ENCODE measurements around the gene TNFRSF25. TPM values are rescaled to one million over a fixed set of nuclear protein-coding genes. Genes with fewer than 3 reads are reported as not detected.

TNFRSF25 gene
- total RNA-seq, 1 donor from 2014 or later, result 10.0 TPM

- DNase-seq (no peak), ATAC-seq (no peak)
- no peaks in the 10 kb centered on the region for H3K27me3 ChIP-seq
- no peak overlapping the region for H3K4me3 ChIP-seq
- no peak for TF ChIP-seq CTCF (IDR thresholded peaks at IDR 0.05)
- no peaks in the 10 kb centered on the region for H3K4me1 ChIP-seq
- intact Hi-C loops (cut with DNase I), result no loop called here
- H3K27ac ChIP-seq, result no peak overlapping the region
- no peaks in the 10 kb centered on the region for H3K9me3 ChIP-seq
- no peaks in the 10 kb centered on the region for H3K36me3 ChIP-seq
These were observed 10.5 kb upstream of the TNFRSF25 start for GRCh38 chr1:6476483-6476882.

DNA sequence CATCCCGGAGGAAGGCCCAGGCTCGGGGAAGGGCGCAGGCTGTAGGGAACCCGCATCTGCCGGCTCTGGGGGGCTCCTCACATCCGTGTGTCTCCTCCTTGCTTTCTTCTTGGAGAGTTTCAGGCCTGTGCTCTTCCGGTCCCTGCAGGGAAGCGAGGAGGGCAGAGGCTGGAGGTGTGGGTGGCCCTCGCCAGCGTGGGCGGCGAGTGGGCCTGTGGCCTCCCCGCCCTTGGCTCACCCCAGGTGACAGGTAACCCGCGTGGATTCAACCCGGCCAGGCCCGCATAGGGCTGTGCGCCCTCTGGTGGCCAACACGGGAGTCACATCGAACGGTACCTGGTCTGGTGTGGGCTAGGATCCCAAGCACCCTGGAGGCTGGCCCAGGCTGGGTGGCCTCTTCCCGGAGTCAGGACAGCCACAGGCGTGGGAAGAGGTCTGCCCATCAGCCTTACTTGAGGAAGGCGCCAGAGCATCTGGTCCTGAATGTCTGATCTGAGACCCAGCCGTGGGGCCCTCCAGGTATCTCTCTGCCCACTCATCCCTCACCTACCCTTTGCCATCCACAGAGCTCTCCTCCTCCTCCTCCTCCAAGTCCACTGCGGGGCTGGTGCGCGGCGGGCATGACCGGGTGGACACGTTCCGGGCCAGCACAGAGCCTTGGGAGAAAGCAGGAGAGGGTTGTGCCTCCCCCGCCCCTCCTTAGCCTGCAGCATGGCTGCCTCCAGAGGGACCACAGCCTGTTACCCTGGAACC lies 9.6 kb upstream of the TNFRSF25 start:
- ATAC-seq, result peak; percentile 82
- no peaks in the 10 kb centered on the region for H3K36me3 ChIP-seq
- peak; percentile 97 for TF ChIP-seq CTCF (IDR thresholded peaks at IDR 0.05)
- no peaks in the 10 kb centered on the region for H3K27me3 ChIP-seq
- H3K4me3 ChIP-seq, result no peak overlapping the region
- intact Hi-C loops (cut with DNase I), result no loop called here
- no peaks in the 10 kb centered on the region for H3K9me3 ChIP-seq
- H3K27ac ChIP-seq, result no peak overlapping the region
- DNase-seq, result peak; percentile 86
- H3K4me1 ChIP-seq, result no peaks in the 10 kb centered on the region

DNA sequence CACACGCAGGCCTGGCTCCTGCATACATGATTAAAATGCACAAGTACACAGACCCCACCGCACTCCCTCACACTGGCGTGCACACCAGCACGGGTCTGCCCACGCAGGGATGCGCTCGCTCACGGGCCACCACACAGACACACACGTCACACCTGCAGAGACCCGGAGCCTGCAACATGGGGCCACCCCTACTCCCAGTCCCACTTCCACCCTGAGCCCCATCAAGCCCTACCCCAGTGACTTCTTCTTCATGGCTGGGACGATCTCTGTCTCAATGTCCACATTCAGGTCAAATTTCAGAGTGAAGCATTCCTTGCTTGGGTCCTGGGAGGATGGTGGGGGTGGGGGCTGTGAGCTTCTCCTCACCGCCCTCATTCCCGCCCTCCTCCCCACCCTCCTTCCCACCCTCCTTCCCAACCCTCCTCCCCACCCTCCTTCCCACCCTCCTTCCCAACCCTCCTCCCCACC lies 8.9 kb upstream of the TNFRSF25 start:
- intact Hi-C loops (cut with DNase I), result no loop called here
- TF ChIP-seq CTCF (IDR thresholded peaks at IDR 0.05), result no peak
- Histone ChIP-seq H3K4me3 (no peak overlapping the region), H3K27me3 (no peaks in the 10 kb centered on the region), H3K4me1 (no peaks in the 10 kb centered on the region), H3K9me3 (no peaks in the 10 kb centered on the region), H3K27ac (no peak overlapping the region), H3K36me3 (no peaks in the 10 kb centered on the region)
- no peak for ATAC-seq
- no peak for DNase-seq

DNA sequence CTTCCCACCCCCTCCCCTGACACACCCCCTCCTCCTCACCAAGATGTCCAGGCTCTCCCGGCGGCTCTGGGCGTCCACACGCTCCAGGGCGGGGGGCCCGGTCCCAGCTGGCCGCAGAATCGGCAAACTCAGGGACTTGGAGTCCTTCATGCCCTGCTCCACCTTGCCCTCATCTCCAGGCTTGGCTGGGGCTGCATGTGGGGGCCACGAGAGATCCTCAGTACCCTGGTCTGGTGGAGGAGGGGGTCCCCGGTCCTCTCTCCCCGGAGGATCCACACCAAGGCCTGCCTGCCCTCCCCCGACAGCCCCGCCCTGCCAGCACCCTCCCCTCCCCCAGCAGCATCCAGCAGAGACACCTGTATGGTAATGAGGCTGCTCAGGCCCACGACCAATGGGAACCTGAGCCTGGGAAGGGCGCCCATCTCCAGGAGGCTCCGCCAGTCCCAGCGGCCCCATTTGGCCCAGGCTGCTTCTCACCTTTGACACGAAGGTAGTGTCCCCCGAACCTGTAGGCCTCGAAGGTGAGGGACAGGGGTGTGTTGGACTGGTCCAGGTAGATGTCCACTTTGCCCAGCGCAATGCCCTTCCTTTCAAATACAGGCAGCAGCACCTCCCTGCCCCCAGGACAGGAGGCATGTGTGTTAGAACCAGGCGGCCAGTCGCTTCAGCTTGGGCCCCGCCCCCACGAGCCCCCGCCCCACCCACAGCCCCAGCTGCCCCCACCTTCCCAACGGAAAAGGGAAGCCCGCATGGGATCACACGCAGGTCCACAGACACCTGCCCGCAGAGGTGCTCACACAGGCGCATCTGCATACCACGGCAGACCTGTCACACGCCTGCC lies 8.2 kb upstream of the TNFRSF25 start:
- Histone ChIP-seq H3K27ac (no peak overlapping the region), H3K4me3 (no peak overlapping the region), H3K4me1 (no peaks in the 10 kb centered on the region), H3K27me3 (no peaks in the 10 kb centered on the region), H3K9me3 (no peaks in the 10 kb centered on the region), H3K36me3 (no peaks in the 10 kb centered on the region)
- intact Hi-C loops (cut with DNase I), result no loop called here
- ATAC-seq, result no peak
- TF ChIP-seq CTCF (IDR thresholded peaks at IDR 0.05), result no peak
- no peak for DNase-seq

DNA sequence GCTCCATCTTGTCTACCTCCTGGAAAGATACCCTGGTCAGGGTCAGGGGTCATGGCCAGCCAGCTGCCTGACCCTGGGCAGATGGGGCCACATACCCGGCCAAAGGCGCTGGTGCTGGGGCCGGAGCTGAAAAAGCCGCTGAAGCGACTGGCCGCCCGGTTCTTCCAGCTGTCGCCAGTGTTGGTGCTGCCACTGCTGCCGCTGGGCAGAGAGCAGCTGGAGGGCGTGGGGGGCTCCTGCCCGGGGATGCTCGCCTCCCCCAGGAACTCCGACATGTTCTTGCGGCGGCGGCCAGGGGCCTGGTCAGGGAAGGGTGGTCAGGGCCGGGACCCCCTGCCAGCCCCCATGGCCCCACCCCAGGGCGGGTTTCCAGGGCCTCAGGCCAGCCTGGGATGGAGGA lies 7.2 kb upstream of the TNFRSF25 start:
- TF ChIP-seq CTCF (IDR thresholded peaks at IDR 0.05), result no peak
- Histone ChIP-seq H3K4me3 (no peak overlapping the region), H3K9me3 (no peaks in the 10 kb centered on the region), H3K4me1 (no peaks in the 10 kb centered on the region), H3K36me3 (no peaks in the 10 kb centered on the region), H3K27me3 (no peaks in the 10 kb centered on the region), H3K27ac (no peak overlapping the region)
- DNase-seq, result no peak
- no peak for ATAC-seq
- intact Hi-C loops (cut with DNase I), result no loop called here

Measured in upper lobe of right lung (tissue), 1 donor.